ENCODE measurements around the gene PHF20. TPM values are rescaled to one million over a fixed set of nuclear protein-coding genes. Genes with fewer than 3 reads are reported as not detected.

PHF20 gene
- total RNA-seq, 4 donors from 2014 or later: 13.6 to 33.2 (median 16.6) TPM

- intact Hi-C loops (cut with DNase I): loop anchor here (5.0 kb wide), 1 partner anchor 211 kb away; no protein-coding TSS in a partner anchor
- Histone ChIP-seq H3K9me3 (no peaks in the 10 kb centered on the region), H3K36me3 (no peaks in the 10 kb centered on the region), H3K27ac (no peak overlapping the region), H3K27me3 (no peaks in the 10 kb centered on the region), H3K4me1 (no peaks in the 10 kb centered on the region), H3K4me3 (no peak overlapping the region)
- no peak for DNase-seq
- WGBS, 2 donors: 54 to 70% methylated on average over 2 of the region's 2 CpGs
- TF ChIP-seq CTCF (IDR thresholded peaks at IDR 0.05): no peak
- no peak for TF ChIP-seq POLR2A (IDR thresholded peaks at IDR 0.05)
These were observed 214.0 kb downstream of the PHF20 start for GRCh38 chr20:35985806-35986205.

GRCh38 chr20:35988910-35989463, 217.2 kb downstream of the PHF20 start:
- intact Hi-C loops (cut with DNase I): loop anchor here (5.0 kb wide), 1 partner anchor 208 kb away; no protein-coding TSS in a partner anchor
- Histone ChIP-seq H3K4me3 (no peak overlapping the region), H3K4me1 (no peaks in the 10 kb centered on the region)

GRCh38 chr20:35991142-35991771, 219.4 kb downstream of the PHF20 start:
- no peak overlapping the region for H3K4me3 ChIP-seq
- DNase-seq: no peak
- H3K4me1 ChIP-seq: peaks cover 0 to 7% (median 0%) of the 10 kb centered on the region in 3 donors
- no peaks in the 10 kb centered on the region for H3K9me3 ChIP-seq
- no peak overlapping the region for H3K27ac ChIP-seq
- TF ChIP-seq CTCF (IDR thresholded peaks at IDR 0.05) (peak in 5 of 6 experiments; percentile 24 to 57 (median 41)), POLR2A (IDR thresholded peaks at IDR 0.05) (no peak)
- no peaks in the 10 kb centered on the region for H3K36me3 ChIP-seq
- intact Hi-C loops (cut with DNase I): loop anchor here (5.0 kb wide), 1 partner anchor 146 kb away; no protein-coding TSS in a partner anchor
- 26% methylated on average over 3 of the region's 3 CpGs for WGBS, 2 donors
- no peaks in the 10 kb centered on the region for H3K27me3 ChIP-seq

More at GRCh38 chr20:35988910-35989463, 217.2 kb downstream of the PHF20 start:
- H3K27me3 ChIP-seq: no peaks in the 10 kb centered on the region
- no peaks in the 10 kb centered on the region for H3K36me3 ChIP-seq
- DNase-seq: no peak
- TF ChIP-seq POLR2A (IDR thresholded peaks at IDR 0.05) (no peak), CTCF (IDR thresholded peaks at IDR 0.05) (no peak)
- 73 to 86% methylated on average over 2 of the region's 2 CpGs for WGBS, 2 donors
- no peaks in the 10 kb centered on the region for H3K9me3 ChIP-seq
- no peak overlapping the region for H3K27ac ChIP-seq

- 1 to 2% methylated on average over 6 of the region's 6 CpGs for WGBS, 2 donors
- DNase-seq: no peak
- intact Hi-C loops (cut with DNase I): loop anchor here (5.0 kb wide), 1 partner anchor 144 kb away; no protein-coding TSS in a partner anchor
These were observed 221.0 kb downstream of the PHF20 start for GRCh38 chr20:35992713-35993335.

More at GRCh38 chr20:35992713-35993335, 221.0 kb downstream of the PHF20 start:
- Histone ChIP-seq H3K36me3 (no peaks in the 10 kb centered on the region), H3K27me3 (no peaks in the 10 kb centered on the region), H3K27ac (no peak overlapping the region), H3K9me3 (no peaks in the 10 kb centered on the region), H3K4me1 (peaks cover 0 to 7% (median 0%) of the 10 kb centered on the region in 3 donors), H3K4me3 (no peak overlapping the region)
- no peak for TF ChIP-seq POLR2A (IDR thresholded peaks at IDR 0.05)
- peak; percentile 69 to 83 (median 81) for TF ChIP-seq CTCF (IDR thresholded peaks at IDR 0.05)

Measured in esophagus squamous epithelium (tissue), 5 donors.